LNCAP (cell line): Measurements from ENCODE around the gene GDPD1.

Experiments
- CTCF ChIP-seq: fragments of 450-650 bp; IDR thresholded peaks from 2 replicates; pipeline ENCODE4 v1.5.1; 2017; ENCODE audit warnings: mild to moderate bottlenecking

GDPD1 gene

GRCh38 chr17:59310263-59310920 lies 90.1 kb downstream of the GDPD1 start:
- TF ChIP-seq CTCF, result no peak

- TF ChIP-seq CTCF, result peak; percentile 81
These were observed 90.7 kb downstream of the GDPD1 start for GRCh38 chr17:59311051-59311468.

GRCh38 chr17:59315866-59316265 lies 95.6 kb downstream of the GDPD1 start:
- no peak for TF ChIP-seq CTCF
